Vagina (tissue), 2 donors: ENCODE results near the gene USP25. TPM values are rescaled to one million over a fixed set of nuclear protein-coding genes. Genes with fewer than 3 reads are reported as not detected.

ENCODE experiments used
- DNase-seq, 2 donors: peaks; one replicate each; pipeline ENCODE4 v3.0.0-alpha.2; 2017; ENCODE audit errors: extremely low spot score in 2 of 2
- H3K27ac ChIP-seq: fragments of 200-600 bp; sonication (generic); one replicate; pipeline ENCODE4 v1.5.1; 2019
- H3K27me3 ChIP-seq: fragments of 200-600 bp; sonication (generic); one replicate; pipeline ENCODE4 v1.5.1; 2019
- H3K36me3 ChIP-seq, 2 donors: fragments of 200-600 bp; sonication (generic); one replicate each; pipeline ENCODE4 v1.5.1; 2017 to 2019
- H3K4me1 ChIP-seq: fragments of 200-600 bp; sonication (generic); one replicate; pipeline ENCODE4 v1.5.1; 2019
- H3K4me3 ChIP-seq, 2 donors: fragments of 200-600 bp; sonication (generic); 1 replicate in 1 of 2; 2 replicates in 1 of 2; pipeline ENCODE4 v1.5.1; 2016 to 2019
- H3K9me3 ChIP-seq: fragments of 200-600 bp; sonication (generic); one replicate; pipeline ENCODE4 v1.5.1; 2019
- CTCF ChIP-seq, 3 experiments: fragments of 450-650 bp in 2 of 3; fragments of 200-600 bp in 1 of 3; sonication (generic) in 1 of 3; IDR thresholded peaks; one replicate each; pipeline ENCODE4 v1.5.1; 2017 to 2019; ENCODE audit warnings: antibody characterized with exemption in 3 of 3, mild to moderate bottlenecking in 2 of 3, moderate library complexity in 2 of 3
- POLR2A ChIP-seq, 2 donors: fragments of 450-650 bp; IDR thresholded peaks; one replicate each; pipeline ENCODE4 v1.6.1; 2017; ENCODE audit warnings: antibody characterized with exemption in 2 of 2, mild to moderate bottlenecking in 2 of 2, moderate library complexity in 2 of 2
- POLR2AphosphoS5 ChIP-seq, 2 donors: sonication (generic); formaldehyde crosslinking; IDR thresholded peaks; one replicate each; pipeline ENCODE4 v1.9.0; 2017; ENCODE audit warnings: antibody characterized with exemption in 2 of 2, mild to moderate bottlenecking in 2 of 2, low read depth in 1 of 2; ENCODE audit not compliant: insufficient read depth in 1 of 2
- intact Hi-C: fragments of 100-400 bp; cut with DNase I; formaldehyde crosslinking; loops from one replicate; pipeline ENCODE4 v1.15.1; 2023
- total RNA-seq: library from RNA; depleted of rRNA; stranded (reverse); fragments of >200 nt; gene quantifications from one replicate; pipeline ENCODE4 v1.2.3, GENCODE V29; 2016

Gene USP25
- total RNA-seq, 1 donor from 2014 or later = 39.0 TPM

GRCh38 chr21:15870819-15871218, 141.0 kb downstream of the USP25 start:
- Histone ChIP-seq H3K27ac (no peak overlapping the region), H3K27me3 (no peaks in the 10 kb centered on the region), H3K4me1 (no peaks in the 10 kb centered on the region), H3K9me3 (no peaks in the 10 kb centered on the region), H3K36me3 (peaks cover 0 to 35% of the 10 kb centered on the region in 2 donors), H3K4me3 (no peak overlapping the region)
- intact Hi-C loops = no loop called here
- DNase-seq = no peak
- no peak for TF ChIP-seq POLR2A (IDR thresholded peaks at IDR 0.05)
- TF ChIP-seq CTCF (IDR thresholded peaks at IDR 0.05) = no peak
- no peak for TF ChIP-seq POLR2AphosphoS5 (IDR thresholded peaks at IDR 0.05; ENCODE audit: insufficient read depth in 1 of 2, low read depth in 1 of 2)

GRCh38 chr21:15872236-15872635, 142.5 kb downstream of the USP25 start:
- H3K27ac ChIP-seq = no peak overlapping the region
- intact Hi-C loops = no loop called here
- peaks cover 0 to 32% of the 10 kb centered on the region in 2 donors for H3K36me3 ChIP-seq
- TF ChIP-seq POLR2A (IDR thresholded peaks at IDR 0.05) (no peak), CTCF (IDR thresholded peaks at IDR 0.05) (no peak), POLR2AphosphoS5 (IDR thresholded peaks at IDR 0.05; ENCODE audit: insufficient read depth in 1 of 2, low read depth in 1 of 2) (no peak)
- H3K4me1 ChIP-seq = no peaks in the 10 kb centered on the region
- no peak for DNase-seq
- H3K9me3 ChIP-seq = no peaks in the 10 kb centered on the region
- no peak overlapping the region for H3K4me3 ChIP-seq
- H3K27me3 ChIP-seq = no peaks in the 10 kb centered on the region

GRCh38 chr21:15874615-15875014, 144.8 kb downstream of the USP25 start:
- Histone ChIP-seq H3K36me3 (peaks cover 0 to 41% of the 10 kb centered on the region in 2 donors), H3K4me3 (no peak overlapping the region), H3K27ac (no peak overlapping the region), H3K27me3 (no peaks in the 10 kb centered on the region), H3K4me1 (no peaks in the 10 kb centered on the region), H3K9me3 (no peaks in the 10 kb centered on the region)
- DNase-seq = no peak
- TF ChIP-seq CTCF (IDR thresholded peaks at IDR 0.05) (no peak), POLR2AphosphoS5 (IDR thresholded peaks at IDR 0.05; ENCODE audit: insufficient read depth in 1 of 2, low read depth in 1 of 2) (no peak), POLR2A (IDR thresholded peaks at IDR 0.05) (no peak)
- intact Hi-C loops = no loop called here

- H3K27ac ChIP-seq = no peak overlapping the region
- DNase-seq = no peak
- intact Hi-C loops = no loop called here
- no peaks in the 10 kb centered on the region for H3K27me3 ChIP-seq
- TF ChIP-seq POLR2AphosphoS5 (IDR thresholded peaks at IDR 0.05; ENCODE audit: insufficient read depth in 1 of 2, low read depth in 1 of 2) (no peak), CTCF (IDR thresholded peaks at IDR 0.05) (no peak), POLR2A (IDR thresholded peaks at IDR 0.05) (no peak)
- H3K9me3 ChIP-seq = no peaks in the 10 kb centered on the region
- H3K36me3 ChIP-seq = peaks cover 0 to 47% of the 10 kb centered on the region in 2 donors
- H3K4me3 ChIP-seq = no peak overlapping the region
- no peaks in the 10 kb centered on the region for H3K4me1 ChIP-seq
These were observed 145.5 kb downstream of the USP25 start for GRCh38 chr21:15875286-15875685.

- Histone ChIP-seq H3K27ac (no peak overlapping the region), H3K4me3 (no peak overlapping the region), H3K36me3 (no peaks in the 10 kb centered on the region), H3K27me3 (no peaks in the 10 kb centered on the region), H3K9me3 (no peaks in the 10 kb centered on the region), H3K4me1 (no peaks in the 10 kb centered on the region)
- intact Hi-C loops = no loop called here
- DNase-seq = no peak
- TF ChIP-seq POLR2AphosphoS5 (IDR thresholded peaks at IDR 0.05; ENCODE audit: insufficient read depth in 1 of 2, low read depth in 1 of 2) = no peak
- TF ChIP-seq CTCF (IDR thresholded peaks at IDR 0.05) = no peak
- TF ChIP-seq POLR2A (IDR thresholded peaks at IDR 0.05) = no peak
These were observed 164.1 kb downstream of the USP25 start for GRCh38 chr21:15893902-15894301.
